Measurements from ENCODE around the gene LEMD1. TPM values are rescaled to one million over a fixed set of nuclear protein-coding genes. Genes with fewer than 3 reads are reported as not detected.
A peak's percentile ranks its signal among the peaks of the same experiment; 100 is the strongest.

Gene LEMD1
- total RNA-seq, 1 donor from 2014 or later = 15.0 TPM

GRCh38 chr1:205444931-205445645, 23.2 kb upstream of the LEMD1 start:
- Histone ChIP-seq H4K20me1 (ENCODE audit: low read depth) (peaks cover 75% of the 10 kb centered on the region), H3K9ac (no peak overlapping the region), H3K4me1 (peaks cover 94% of the 10 kb centered on the region), H3K27me3 (no peaks in the 10 kb centered on the region), H3F3A (ENCODE audit: low read depth) (peaks cover 97% of the 10 kb centered on the region), H2AFZ (replicated peaks) (no peak overlapping the region), H3K9me3 (ENCODE audit: low read depth) (no peaks in the 10 kb centered on the region), H3K4me2 (peak overlapping the region; percentile 72), H3K36me3 (no peaks in the 10 kb centered on the region), H3K79me2 (ENCODE audit: low read depth) (peaks cover 10% of the 10 kb centered on the region), H3K4me3 (peak overlapping the region; percentile 33), H3K27ac (peak overlapping the region; percentile 91)
- H3K4me1 Mint-ChIP-seq = peaks cover 98% of the 10 kb centered on the region
- H3K27me3 Mint-ChIP-seq (ENCODE audit: insufficient read depth, low read depth) = peaks cover 13% of the 10 kb centered on the region
- peak; percentile 95 for DNase-seq (ENCODE audit: low spot score)
- H3K9me3 Mint-ChIP-seq = no peaks in the 10 kb centered on the region
- H3K27ac Mint-ChIP-seq = peak overlapping the region; percentile 93
- H3K4me3 Mint-ChIP-seq = peak overlapping the region; percentile 78
- TF ChIP-seq CTCF (IDR thresholded peaks at IDR 0.05) = no peak
- no peak for TF ChIP-seq EZH2 (IDR thresholded peaks at IDR 0.05)
- TF ChIP-seq EZH2phosphoT487 (IDR thresholded peaks at IDR 0.05) = no peak
- peaks cover 2% of the 10 kb centered on the region for H3K36me3 Mint-ChIP-seq

GRCh38 chr1:205444300-205444930, 22.6 kb upstream of the LEMD1 start:
- Histone ChIP-seq H3K27me3 (peaks cover 3% of the 10 kb centered on the region), H3K36me3 (no peaks in the 10 kb centered on the region), H3K4me2 (peak overlapping the region; percentile 71), H3K9ac (no peak overlapping the region), H3K4me3 (peak overlapping the region; percentile 33), H3K79me2 (ENCODE audit: low read depth) (peaks cover 10% of the 10 kb centered on the region), H3K27ac (peak overlapping the region; percentile 82), H2AFZ (replicated peaks) (no peak overlapping the region), H3F3A (ENCODE audit: low read depth) (peaks cover 95% of the 10 kb centered on the region), H4K20me1 (ENCODE audit: low read depth) (peaks cover 75% of the 10 kb centered on the region), H3K9me3 (ENCODE audit: low read depth) (no peaks in the 10 kb centered on the region), H3K4me1 (peaks cover 92% of the 10 kb centered on the region)
- TF ChIP-seq EZH2 (IDR thresholded peaks at IDR 0.05) (no peak), EZH2phosphoT487 (IDR thresholded peaks at IDR 0.05) (no peak), CTCF (IDR thresholded peaks at IDR 0.05) (no peak)
- H3K4me3 Mint-ChIP-seq = peak overlapping the region; percentile 78
- H3K27ac Mint-ChIP-seq = peak overlapping the region; percentile 93
- H3K9me3 Mint-ChIP-seq = no peaks in the 10 kb centered on the region
- H3K4me1 Mint-ChIP-seq = peaks cover 100% of the 10 kb centered on the region
- peaks cover 7% of the 10 kb centered on the region for H3K36me3 Mint-ChIP-seq
- H3K27me3 Mint-ChIP-seq (ENCODE audit: insufficient read depth, low read depth) = peaks cover 15% of the 10 kb centered on the region
- DNase-seq (ENCODE audit: low spot score) = no peak

- Histone ChIP-seq H3K4me3 (no peak overlapping the region), H4K20me1 (ENCODE audit: low read depth) (peaks cover 75% of the 10 kb centered on the region), H3K4me1 (peaks cover 92% of the 10 kb centered on the region), H2AFZ (replicated peaks) (no peak overlapping the region), H3K9ac (no peak overlapping the region), H3F3A (ENCODE audit: low read depth) (peaks cover 89% of the 10 kb centered on the region), H3K27me3 (peaks cover 10% of the 10 kb centered on the region), H3K36me3 (no peaks in the 10 kb centered on the region), H3K9me3 (ENCODE audit: low read depth) (no peaks in the 10 kb centered on the region), H3K4me2 (peak overlapping the region; percentile 71), H3K79me2 (ENCODE audit: low read depth) (peaks cover 10% of the 10 kb centered on the region), H3K27ac (no peak overlapping the region)
- TF ChIP-seq EZH2 (IDR thresholded peaks at IDR 0.05) (no peak), EZH2phosphoT487 (IDR thresholded peaks at IDR 0.05) (no peak), CTCF (IDR thresholded peaks at IDR 0.05) (no peak)
- H3K4me3 Mint-ChIP-seq = peak overlapping the region; percentile 78
- peaks cover 100% of the 10 kb centered on the region for H3K4me1 Mint-ChIP-seq
- DNase-seq (ENCODE audit: low spot score) = no peak
- H3K9me3 Mint-ChIP-seq = no peaks in the 10 kb centered on the region
- peaks cover 10% of the 10 kb centered on the region for H3K36me3 Mint-ChIP-seq
- H3K27me3 Mint-ChIP-seq (ENCODE audit: insufficient read depth, low read depth) = peaks cover 17% of the 10 kb centered on the region
- peak overlapping the region; percentile 93 for H3K27ac Mint-ChIP-seq
Observed at GRCh38 chr1:205443585-205444299, 21.9 kb upstream of the LEMD1 start.

Data from neural progenitor cell (in vitro differentiated cells).